Activated CD8-positive, alpha-beta memory T cell treated with anti-CD3 and anti-CD28 coated beads, Interleukin-2, amount 50 U/mL, for 4 hours (primary cell): ENCODE data around the gene MMP7.
"Not testable (repeated sequence)": the region's sequence is repeated elsewhere in the genome, so short reads cannot be mapped to it uniquely, and the experiment has no call there.

Source experiments
- DNase-seq: peaks from one replicate; pipeline ENCODE4 v3.0.0-alpha.2; 2020

The MMP7 gene

DNA sequence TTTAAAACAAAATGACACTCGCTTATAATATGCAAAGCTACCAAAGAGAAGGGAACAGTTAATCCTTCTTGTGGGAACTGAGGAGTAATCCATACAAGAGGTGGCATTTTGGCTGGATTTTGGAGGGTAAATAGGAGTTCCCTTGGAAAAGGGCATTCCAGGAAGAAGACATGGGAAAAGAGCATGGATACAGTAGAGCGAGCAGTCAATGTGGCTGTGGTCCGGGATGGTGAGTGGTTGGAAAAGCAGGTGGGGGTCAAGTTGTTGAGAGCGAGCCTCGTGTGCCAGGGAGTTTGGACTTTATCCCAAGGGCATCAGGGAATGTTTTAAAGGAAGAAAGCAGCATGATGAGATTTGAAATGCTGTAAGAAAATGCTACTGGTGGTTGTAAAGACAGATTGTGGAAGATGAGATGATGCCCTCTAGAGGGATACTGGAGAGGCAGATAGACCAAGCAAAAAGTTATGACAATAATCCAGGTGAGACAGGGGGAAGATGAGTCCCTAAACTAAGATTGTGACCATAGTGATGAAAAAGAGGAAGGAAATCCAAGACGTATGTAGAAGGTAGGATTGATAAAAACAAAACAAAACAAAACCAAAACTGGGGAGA is 3.8 kb upstream of the MMP7 start:
- no peak for DNase-seq

DNA sequence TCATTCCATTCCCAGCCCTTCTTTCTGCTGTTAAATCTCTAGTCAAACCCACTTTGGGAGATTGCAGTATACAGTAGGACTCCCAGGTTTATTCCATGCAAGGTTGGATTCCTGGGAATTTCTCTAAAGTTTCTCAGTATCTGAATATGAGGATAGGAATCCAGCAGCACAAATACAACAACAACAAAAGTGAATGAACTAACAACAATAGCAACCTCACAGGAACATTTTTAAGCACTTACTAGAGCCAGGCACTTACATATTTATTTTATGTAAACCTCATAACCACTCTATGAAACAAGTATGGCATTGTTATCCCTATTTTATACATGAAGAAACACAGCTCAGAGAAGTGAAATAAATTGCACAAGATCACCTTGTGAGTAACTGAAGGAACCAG is 1.9 kb downstream of the MMP7 start:
- no peak for DNase-seq

DNA sequence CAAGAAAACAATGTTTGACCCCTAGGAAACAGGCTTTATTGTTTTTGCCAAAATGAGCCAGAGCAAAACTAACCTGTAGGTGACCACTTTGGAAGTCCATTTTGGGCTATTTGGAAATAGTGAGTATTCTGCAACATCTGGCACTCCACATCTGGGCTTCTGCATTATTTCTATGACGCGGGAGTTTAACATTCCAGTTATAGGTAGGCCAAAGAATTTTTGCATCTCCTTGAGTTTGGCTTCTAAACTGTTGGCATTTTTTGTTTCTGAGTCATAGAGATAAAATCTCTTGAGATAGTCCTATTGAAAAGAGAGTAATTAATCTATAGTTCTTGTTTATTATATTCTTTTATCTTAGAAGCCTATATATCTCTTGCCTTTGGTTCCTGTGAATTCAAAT is 2.9 kb downstream of the MMP7 start:
- DNase-seq = no peak

DNA sequence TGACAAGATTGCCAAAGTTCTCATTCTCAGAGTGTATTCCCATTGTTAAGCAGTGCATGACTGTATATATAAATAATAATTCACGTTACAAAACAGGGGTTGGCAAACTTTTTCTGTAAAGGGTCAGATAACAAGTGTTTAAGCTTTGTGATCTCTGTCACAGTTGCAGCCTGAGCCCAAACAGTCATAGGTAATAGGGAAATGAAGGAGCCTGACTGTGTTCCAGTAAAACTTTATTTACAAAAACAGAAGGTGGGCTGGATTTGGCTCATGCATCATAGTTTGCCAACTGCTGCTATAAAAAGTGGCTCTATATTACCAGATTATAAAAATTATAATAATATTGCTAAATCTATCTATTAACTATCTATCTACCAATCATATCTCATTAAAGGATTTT is 3.5 kb downstream of the MMP7 start:
- DNase-seq = no peak

DNA sequence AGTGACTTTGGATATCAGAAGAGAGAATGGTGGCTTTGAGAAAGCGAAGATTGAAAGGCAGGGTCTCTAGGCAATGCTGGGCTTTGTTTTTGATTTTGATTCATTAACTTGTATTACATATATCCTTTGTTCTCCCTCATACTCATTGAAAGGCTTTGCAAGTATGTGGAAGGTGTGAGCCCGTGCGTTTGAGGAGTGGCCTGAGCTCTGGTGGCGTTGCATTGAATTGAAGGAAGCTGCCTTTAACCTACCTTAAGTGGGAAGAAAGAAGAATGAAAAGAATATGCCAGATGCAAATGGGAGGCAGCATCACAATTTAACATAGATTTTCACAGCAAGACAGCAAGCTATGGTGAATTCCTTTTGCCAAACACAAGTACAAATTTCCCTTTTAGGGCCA is 6.7 kb downstream of the MMP7 start:
- DNase-seq = no peak

DNA sequence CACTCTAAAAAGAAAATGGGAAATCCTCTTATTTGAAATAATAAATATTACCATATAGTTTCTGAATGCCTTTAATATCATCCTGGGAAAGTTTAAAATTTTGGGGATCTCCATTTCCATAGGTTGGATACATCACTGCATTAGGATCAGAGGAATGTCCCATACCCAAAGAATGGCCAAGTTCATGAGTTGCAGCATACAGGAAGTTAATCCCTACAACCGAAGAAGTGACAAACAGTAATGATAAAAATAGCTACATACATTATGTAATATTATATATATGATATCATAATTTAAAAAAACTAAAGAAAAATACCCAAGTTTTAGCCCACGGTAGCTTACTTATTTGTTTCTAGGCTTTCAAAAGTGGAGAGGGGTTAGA is 7.4 kb downstream of the MMP7 start:
- DNase-seq = no peak

DNA sequence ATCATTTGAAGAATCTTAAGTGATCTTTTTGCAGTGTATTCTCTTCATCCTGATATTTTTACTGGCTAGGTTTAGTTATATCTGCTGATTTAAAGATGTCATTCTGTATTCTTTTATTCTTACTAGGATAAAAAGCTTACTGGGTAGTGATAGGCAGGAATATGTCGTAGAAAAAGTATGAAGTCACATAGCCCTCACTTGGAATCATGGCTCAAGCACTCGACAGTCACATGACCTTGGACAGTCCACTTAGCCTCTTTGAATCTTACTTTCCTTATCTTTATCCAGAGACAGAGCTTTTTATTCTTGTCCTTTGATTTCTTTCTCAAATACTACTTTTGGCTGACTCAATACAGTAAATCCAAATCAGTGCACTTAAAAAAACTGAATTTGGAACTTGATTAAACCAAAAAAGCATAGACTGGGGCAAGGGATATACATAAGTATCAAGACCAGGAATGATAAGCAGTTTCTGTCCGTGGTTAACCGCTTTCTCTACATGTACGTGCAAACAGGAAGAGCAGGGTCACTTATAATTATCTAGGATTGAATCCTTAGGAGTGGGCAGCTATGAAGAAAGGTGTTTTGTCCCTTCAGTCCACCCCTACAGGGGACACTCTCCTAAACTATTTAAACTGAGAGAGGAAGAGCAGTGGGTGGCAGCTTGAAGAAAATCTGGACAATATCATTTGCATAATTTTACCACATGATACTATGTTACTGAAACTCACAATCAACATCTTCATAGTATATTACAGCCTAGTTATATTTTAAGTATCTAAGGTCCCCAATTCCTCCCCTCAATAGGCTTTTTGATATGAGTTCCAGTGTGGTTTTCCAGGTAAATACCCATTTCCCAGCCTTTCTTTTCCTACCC is 8.0 kb downstream of the MMP7 start:
- no peak for DNase-seq

DNA sequence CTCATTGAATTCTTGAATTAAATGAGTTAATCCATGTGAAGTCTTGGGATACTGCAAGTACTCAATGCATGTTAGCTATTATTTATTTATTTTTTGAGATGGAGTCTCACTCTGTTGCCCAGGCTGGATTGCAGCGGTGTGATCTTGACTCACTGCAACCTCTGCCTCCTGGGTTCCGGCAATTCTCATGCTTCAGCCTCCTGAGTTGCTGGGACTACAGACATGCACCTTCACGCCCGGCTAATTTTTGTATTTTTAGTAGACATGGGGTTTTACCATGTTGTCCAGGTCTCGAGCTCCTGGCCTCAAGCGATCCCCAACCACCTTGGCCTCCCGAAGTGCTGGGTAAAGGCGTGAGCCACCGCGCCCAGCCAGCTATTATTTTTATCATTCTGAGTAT is 9.4 kb downstream of the MMP7 start:
- no peak for DNase-seq

DNA sequence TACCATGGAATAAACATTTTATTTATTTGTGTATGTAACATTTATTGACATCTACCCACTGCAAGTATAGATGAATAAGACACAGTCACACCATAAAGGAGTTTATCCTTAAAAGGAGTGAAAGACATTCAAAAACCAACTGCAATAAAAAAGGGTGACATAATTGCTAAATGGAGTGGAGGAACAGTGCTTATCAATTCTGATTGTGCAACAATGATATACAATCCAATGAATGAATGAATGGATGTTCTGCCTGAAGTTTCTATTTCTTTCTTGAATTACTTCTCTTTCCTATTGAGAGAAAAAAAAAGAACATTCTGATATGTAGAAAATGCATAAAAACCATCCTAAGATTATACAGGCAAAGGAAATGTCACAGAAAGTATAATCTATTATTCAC is 10.0 kb downstream of the MMP7 start:
- no peak for DNase-seq

DNA sequence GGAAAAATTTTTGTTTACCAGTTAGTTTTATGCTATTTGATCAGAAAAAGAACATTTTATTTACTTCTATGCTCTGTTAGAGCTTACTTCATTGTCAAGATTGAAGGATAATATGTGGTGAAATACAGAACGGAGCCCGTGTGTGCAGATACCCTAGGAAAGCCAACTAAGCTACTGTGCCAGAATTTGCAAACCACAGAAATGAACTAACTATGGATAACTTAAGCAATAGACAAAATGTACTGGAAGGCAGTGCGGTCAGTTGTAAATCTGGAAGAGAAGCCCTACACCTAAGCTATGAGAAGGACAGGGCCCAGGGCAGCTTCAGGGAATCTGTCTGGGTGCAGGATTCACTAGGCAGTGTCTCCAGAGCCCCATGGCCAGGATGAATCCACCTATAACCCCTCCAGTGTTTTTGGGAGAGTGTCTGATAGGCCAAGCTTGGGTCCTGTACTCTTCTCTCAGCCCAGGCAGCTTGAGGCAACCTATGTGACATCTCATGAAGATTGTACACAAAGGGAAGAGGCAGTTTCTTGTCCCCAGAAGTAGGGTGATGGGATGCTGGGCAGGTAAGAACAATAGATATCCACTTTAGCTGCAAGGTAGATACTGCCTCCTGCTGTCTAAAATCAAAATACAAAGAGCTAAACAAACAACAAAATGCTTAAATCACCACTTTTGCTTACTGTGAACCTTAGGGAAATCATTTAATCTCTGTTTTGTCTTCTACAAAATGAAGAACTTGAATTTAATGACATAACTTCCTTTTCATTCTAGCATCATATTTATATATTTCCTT is 12.1 kb downstream of the MMP7 start:
- no peak for DNase-seq

DNA sequence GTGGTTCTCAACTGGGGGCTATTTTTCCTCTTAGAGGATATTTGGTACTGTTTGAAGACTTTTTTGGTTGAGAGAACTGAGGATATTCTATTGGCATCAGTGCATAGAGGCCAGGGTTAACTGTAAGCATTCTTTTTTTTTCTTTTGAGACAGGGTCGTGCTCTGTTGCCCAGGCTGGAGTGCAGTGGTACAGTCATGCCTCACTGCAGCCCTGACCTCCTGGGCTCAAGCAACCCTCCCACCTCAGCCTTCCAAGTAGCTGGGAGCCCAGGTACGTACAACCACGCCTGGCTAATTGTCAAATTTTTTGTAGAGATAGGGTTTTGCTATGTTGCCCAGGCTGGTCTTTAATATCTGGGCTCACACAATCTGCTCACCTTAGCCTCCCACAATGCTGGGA is 12.9 kb downstream of the MMP7 start:
- DNase-seq = no peak

DNA sequence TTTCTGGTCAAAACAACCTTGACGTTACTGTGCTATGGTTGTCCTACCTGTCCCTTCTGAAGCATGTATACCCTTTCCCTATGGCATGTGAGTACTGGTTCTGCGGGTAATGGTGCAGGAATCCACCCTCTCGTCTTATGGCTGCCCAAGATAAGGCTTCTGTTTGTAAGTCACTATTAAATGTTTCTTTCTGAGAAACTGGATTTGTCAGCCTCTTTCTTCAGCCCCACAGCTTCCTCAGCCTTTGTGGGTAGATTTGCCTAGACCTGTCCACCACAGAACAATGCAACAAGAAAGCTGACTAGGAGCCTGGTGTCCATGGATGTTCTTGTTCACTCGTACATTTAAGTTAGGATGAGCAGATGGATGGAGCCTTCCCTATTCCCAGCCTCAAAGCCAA is 14.4 kb downstream of the MMP7 start:
- no peak for DNase-seq

DNA sequence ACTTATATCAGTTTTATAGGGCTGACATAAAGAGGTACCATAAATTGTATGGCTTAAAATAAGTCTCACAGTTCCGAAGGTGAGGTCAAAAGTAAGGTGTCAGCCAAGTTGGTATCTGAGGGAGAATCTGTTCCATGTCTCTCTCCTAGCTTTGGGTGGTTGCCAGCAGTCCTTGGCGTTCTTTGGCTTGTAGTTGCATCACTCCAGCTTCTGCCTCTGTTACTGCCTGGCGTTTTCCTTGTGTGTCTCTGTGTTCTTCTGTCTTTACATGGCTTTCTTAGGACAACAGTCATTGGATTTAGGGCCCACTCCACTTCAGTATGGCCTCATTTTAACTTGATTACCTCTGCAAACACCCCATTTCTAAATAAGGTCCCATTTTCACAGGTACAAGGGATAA is 16.7 kb downstream of the MMP7 start:
- DNase-seq = no peak

DNA sequence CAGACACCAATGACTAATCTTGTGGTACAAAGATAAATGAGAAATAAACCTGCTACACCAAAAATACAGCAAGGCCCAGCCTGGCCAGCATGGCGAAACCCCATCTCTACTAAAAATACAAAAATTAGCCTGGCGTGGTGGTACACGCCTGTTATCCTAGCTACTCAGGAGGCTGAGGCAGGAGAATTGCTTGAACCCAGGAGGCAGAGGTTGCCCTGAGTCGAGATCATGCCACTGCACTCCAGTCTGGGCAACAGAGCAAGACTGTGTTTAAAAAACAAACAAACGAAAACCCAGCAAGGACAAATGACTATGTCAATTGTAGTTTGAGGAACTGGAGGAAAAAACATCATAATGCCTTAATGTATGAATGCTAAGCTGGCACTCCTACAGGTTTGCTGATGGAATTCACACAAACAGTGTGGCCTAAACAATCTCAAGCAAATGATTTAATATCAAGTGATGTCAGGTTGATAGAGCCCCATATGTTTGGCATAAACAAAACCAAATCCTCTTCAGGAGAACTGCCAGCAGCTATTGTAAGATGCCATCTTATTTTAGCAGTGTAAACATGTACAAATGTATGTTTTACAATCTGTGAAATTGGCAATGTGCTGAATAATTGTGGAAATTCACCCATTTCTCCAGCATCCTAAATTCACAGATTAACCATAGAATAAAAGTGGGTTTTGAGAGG is 20.0 kb downstream of the MMP7 start:
- no peak for DNase-seq

DNA sequence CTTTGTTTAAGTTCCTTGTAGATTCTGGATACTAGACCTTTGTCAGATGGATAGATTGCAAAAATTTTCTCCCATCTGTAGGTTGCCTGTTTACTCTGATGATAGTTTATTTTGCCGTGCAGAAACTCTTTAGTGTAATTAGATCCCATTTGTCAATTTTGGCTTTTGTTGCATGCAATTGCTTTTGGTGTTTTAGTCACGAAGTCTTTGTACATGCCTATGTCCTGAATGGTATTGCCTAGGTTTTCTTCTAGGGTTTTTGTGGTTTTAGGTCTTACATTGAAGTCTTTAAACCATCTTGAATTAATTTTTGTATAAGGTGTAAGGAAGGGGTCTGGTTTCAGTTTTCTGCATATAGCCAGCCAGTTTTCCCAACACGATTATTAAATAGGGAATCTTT is 27.7 kb downstream of the MMP7 start:
- not testable (repeated sequence) for DNase-seq

DNA sequence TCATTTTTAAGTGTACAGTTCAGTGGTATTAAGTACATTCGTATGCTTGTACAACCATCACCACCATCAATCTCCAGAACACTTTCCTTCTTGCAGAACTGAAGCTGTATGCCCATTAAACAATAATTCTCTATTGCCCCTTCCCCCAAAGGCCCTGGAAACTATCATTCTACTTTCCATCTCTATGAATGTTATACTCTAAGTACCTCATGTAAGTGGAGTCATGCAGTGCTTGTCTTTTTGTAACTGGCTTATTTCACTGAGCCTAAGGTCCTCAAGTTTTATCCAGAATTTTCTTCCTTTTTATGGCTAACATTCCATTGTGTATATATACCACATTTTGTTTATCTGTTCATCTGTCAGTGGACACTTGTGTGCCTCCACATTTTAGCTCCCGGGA is 29.7 kb downstream of the MMP7 start:
- DNase-seq = no peak

DNA sequence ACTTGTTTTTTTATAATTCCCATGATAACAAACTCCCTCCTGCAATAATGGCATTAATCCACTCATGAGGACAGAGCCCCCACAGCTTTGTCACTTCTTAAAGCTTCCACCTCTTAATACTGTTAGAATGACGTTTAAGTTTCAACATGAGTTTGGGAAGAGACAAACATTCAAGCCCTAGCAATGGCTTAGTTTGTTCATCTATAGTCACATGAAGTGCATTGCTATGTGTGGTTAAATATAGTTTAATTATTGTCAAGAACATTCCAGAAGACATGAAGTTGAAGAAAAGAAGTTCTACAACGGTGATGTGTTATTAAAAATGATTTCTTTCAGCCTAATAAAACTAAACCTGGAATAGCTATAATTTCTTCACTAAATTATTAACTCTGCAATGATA is 30.6 kb downstream of the MMP7 start:
- no peak for DNase-seq

DNA sequence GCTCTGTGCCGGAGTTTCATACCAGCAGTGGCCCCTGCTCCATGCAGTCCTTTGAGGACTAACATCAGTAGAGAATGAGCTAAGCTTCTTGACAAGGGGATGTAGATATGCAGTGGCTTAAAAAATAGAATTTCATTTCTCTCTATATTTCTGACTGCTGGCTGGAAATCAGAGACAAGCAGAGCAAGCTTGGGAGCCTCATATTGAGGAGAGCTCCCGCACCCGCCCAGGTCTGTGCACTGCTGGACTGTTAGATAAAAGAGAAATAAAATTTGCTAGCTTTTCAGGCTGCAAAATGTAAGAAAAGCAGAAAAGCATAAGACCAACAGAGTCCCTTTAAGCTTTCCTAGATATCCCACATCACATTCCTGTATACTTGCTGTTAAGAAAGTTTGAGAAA is 31.4 kb downstream of the MMP7 start:
- DNase-seq = no peak

DNA sequence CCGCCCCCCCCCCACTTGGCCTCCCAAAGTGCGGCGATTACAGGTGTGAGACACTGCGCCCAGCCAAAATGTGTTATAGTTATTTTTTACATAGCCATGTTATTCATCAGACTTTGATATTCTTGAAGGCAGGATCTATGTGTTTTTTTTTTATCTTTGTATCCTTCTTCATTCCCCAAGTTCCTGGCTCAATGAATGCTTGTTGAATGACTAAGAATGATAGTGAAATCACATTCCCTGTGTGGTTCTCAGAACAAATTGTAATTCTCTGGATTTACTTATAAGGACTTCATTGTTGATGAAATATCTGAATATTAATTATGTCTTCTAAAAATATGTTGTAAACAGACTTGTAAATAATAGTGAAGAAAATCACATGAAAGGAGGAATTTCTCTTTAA is 33.5 kb downstream of the MMP7 start:
- no peak for DNase-seq

DNA sequence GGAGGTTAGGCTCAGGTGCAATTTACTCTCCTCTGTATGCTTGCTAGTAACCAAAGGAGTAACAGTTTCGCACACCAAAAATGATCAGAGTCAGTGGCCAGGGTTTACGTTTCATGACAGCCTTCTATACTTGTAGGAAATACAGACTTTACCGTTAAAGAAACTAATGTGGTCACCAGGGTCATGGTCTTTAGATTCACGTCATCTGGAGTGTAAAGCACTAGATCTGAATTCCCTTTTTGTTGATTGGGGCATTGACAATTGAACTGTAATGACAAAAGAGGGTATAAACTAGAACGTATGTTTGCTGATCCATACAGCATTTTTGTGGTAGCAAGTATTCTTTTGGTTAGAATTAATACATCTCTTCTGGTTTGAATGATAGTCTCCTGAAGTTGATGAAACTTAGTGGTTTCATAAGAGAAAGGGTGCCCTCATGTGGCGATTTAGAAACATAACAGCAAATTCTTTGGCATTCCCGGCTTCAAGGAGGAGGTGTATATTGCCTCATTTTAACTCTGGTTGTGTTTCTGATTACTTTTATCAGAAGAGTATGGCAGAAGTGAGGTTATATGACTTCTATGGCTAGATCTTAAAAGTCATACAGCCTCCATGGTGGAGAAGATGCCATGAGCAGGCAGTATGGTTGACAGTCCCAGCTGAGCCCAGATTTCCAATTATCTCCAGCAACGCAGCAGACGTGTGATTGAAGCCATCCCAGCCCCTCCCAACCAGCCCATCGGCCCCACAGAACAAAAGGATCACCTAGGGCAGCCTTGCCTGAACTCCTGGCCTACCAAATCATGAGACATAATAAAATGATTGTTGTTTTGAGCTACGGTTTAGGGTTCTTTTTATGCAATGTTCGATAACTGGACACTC is 35.1 kb downstream of the MMP7 start:
- DNase-seq = peak; percentile 25

DNA sequence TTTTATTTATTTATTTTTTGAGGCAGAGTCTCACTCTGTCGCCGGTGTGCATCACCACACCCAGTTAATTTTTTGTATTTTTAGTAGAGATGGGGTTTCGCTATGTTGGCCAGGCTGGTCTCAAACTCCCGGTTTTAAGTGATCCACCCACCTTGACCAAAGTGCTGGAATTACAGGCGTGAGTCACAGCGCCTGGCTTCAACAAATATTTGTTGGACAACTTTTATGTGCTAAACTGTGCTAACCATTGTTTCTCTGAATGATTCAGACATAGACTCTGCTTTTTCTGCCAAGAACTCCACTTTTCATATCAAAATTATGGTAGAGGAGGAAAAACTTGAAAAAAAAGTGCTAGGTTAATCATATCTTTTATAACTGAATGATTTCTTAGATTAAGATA is 36.3 kb downstream of the MMP7 start:
- no peak for DNase-seq

DNA sequence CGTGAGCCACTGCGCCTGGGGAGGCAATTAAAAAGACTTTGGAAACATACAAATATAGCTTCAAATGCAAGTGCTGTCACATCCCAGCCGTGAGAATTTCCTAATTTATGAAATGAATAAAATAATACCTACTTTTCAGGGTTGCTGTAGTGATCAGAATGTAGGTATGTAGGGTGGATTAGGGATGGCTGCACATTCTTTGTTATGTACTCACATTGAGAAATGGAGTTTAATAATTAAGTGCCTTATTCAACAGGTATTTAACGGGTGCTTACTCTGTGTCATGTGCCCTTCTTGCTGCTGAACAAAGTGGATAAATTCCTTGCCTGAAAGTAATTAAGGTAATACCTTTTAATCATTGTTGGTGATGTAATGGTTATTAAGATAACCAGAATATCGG is 37.0 kb downstream of the MMP7 start:
- no peak for DNase-seq
